Natural killer cell (primary cell): ENCODE measurements around the gene SLC25A42. TPM values are rescaled to one million over a fixed set of nuclear protein-coding genes. Genes with fewer than 3 reads are reported as not detected.

Source experiments
- ATAC-seq, 3 donors: fragments of 150-1000 bp in 2 of 3; fragments of 200-7000 bp in 1 of 3; cut with Tn5 transposase; 1 replicate in 1 of 3; 2 replicates in 2 of 3; pipeline ENCODE4 v1.10.0; 2021; ENCODE audit warnings: mild to moderate bottlenecking in 2 of 3, moderate library complexity in 2 of 3
- DNase-seq, 2 donors: peaks; one replicate each; pipeline versions ENCODE4 v3.0.0 to v3.0.0-alpha.2; 2013 to 2021; ENCODE audit warnings: mixed read lengths in 1 of 2
- H3K27ac ChIP-seq: one replicate; pipeline ENCODE4 v1.5.1; 2013; ENCODE audit warnings: mild to moderate bottlenecking, low read length
- H3K27me3 ChIP-seq: one replicate; pipeline ENCODE4 v1.6.1; 2013; ENCODE audit warnings: low read length; ENCODE audit not compliant: control insufficient read depth, insufficient read depth
- H3K36me3 ChIP-seq: one replicate; pipeline ENCODE4 v1.6.1; 2013; ENCODE audit warnings: low read length; ENCODE audit not compliant: control insufficient read depth, insufficient read depth
- H3K4me1 ChIP-seq: one replicate; pipeline ENCODE4 v1.6.1; 2013; ENCODE audit warnings: low read length; ENCODE audit not compliant: control insufficient read depth, insufficient read depth
- H3K4me3 ChIP-seq: one replicate; pipeline ENCODE4 v1.5.1; 2013; ENCODE audit warnings: low read length
- H3K9me3 ChIP-seq: one replicate; pipeline ENCODE4 v1.6.1; 2013; ENCODE audit warnings: low read length; ENCODE audit not compliant: control insufficient read depth, insufficient read depth
- H3K27ac Mint-ChIP-seq, 2 donors: one replicate each; pipeline ENCODE4 v1.8.0; 2022; ENCODE audit warnings: mild to moderate bottlenecking in 2 of 2, mixed read lengths in 2 of 2, moderate library complexity in 1 of 2
- H3K27me3 Mint-ChIP-seq, 2 donors: one replicate each; pipeline ENCODE4 v1.8.0; 2022; ENCODE audit warnings: low read depth in 2 of 2, mixed read lengths in 2 of 2
- H3K36me3 Mint-ChIP-seq: one replicate; pipeline ENCODE4 v1.8.0; 2022; ENCODE audit warnings: mixed read lengths
- H3K4me1 Mint-ChIP-seq, 2 donors: one replicate each; pipeline ENCODE4 v1.8.0; 2022; ENCODE audit warnings: mixed read lengths in 2 of 2
- H3K4me3 Mint-ChIP-seq: one replicate; pipeline ENCODE4 v1.8.0; 2022; ENCODE audit warnings: mild to moderate bottlenecking, moderate library complexity, mixed read lengths
- H3K9me3 Mint-ChIP-seq, 2 donors: one replicate each; pipeline ENCODE4 v1.8.0; 2022; ENCODE audit warnings: mixed read lengths in 2 of 2
- WGBS: methylation state at CpG from one replicate; pipeline ENCODE4 v1.1.7; 2013; ENCODE audit warnings: missing lambda C conversion rate; ENCODE audit not compliant: insufficient coverage; 5-methylcytosine and 5-hydroxymethylcytosine counted together
- intact Hi-C: fragments of 100-400 bp; cut with micrococcal nuclease; formaldehyde crosslinking; loops from one replicate; pipeline ENCODE4 v1.14.2; 2022
- total RNA-seq, 4 donors: library from RNA; stranded (reverse); fragments of 120-200 nt in 1 of 4; gene quantifications; one replicate each; pipeline versions ENCODE4 v1.2.3 to v1.2.4, GENCODE V29; 2013 to 2022
- TF ChIP-seq, protein P1 (sequence below): fragments of 200-600 bp; IDR thresholded peaks from one replicate; pipeline ENCODE4 v1.8.0; 2022; ENCODE audit warnings: antibody characterized with exemption

The SLC25A42 gene
- total RNA-seq, 3 donors from 2014 or later (not counting 1 experiment from before 2014, with no cell fraction given), result 34.6 to 50.3 (median 41.8) TPM

DNA sequence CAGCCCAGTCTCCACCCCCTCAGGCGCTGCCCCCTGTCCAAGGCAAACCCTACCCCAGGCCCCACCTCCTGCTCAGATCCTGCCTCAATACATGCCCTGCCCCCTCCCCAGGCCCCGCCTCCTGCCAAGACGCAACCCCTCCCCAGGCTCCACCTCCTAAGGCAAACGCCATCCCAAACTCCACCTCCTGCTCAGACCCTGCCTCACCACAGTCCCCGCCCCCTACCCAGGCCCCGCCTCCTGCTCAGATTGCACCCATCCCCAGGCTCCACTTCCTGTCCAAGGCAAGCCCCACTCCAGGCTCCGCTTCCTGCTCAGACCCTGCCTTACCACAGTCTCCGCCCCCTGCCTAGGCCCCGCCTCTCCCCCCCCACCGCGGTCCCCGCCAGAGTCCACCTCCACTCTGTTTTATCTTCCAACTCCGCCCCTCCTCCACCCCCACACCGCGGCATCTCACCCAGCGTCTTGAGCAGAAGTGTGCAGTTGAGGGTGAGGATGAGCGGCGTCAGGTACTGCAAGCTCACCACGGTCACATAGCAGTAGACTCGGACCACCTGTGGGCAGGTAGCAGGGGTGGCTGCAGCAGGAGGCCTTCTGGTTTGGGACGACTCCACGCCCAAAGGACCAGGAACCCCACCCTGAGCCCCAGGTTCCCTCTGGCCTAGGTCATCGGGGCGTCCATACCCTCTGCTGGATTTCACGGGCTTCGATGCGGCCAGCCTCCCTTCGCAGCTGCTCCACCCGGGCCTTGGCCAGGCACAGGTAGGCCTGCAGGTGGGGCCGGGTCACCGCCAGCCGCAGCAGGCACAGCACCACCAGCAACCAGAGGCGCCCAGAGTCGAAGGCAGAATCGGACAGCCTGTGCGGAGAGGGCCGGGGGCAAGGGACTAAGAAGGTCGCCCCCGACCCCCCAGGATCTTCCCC lies 56.8 kb downstream of the SLC25A42 start:
- ATAC-seq, result peak in 1 of 3 donors; percentile 25
- peaks cover 0 to 5% of the 10 kb centered on the region in 2 donors for H3K4me1 Mint-ChIP-seq
- Histone ChIP-seq H3K27ac (no peak overlapping the region), H3K9me3 (no peaks in the 10 kb centered on the region), H3K4me3 (no peak overlapping the region), H3K36me3 (peaks cover 6% of the 10 kb centered on the region), H3K27me3 (no peaks in the 10 kb centered on the region), H3K4me1 (no peaks in the 10 kb centered on the region)
- H3K4me3 Mint-ChIP-seq, result no peak overlapping the region
- TF ChIP-seq, protein P1, sequence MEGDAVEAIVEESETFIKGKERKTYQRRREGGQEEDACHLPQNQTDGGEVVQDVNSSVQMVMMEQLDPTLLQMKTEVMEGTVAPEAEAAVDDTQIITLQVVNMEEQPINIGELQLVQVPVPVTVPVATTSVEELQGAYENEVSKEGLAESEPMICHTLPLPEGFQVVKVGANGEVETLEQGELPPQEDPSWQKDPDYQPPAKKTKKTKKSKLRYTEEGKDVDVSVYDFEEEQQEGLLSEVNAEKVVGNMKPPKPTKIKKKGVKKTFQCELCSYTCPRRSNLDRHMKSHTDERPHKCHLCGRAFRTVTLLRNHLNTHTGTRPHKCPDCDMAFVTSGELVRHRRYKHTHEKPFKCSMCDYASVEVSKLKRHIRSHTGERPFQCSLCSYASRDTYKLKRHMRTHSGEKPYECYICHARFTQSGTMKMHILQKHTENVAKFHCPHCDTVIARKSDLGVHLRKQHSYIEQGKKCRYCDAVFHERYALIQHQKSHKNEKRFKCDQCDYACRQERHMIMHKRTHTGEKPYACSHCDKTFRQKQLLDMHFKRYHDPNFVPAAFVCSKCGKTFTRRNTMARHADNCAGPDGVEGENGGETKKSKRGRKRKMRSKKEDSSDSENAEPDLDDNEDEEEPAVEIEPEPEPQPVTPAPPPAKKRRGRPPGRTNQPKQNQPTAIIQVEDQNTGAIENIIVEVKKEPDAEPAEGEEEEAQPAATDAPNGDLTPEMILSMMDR, result no peak
- H3K27me3 Mint-ChIP-seq, result no peaks in the 10 kb centered on the region
- 94% methylated on average over 32 of the region's 39 CpGs for WGBS
- H3K9me3 Mint-ChIP-seq, result peaks cover 5 to 6% of the 10 kb centered on the region in 2 donors
- peaks cover 16% of the 10 kb centered on the region for H3K36me3 Mint-ChIP-seq
- no peak for DNase-seq
- intact Hi-C loops, result no loop called here
- H3K27ac Mint-ChIP-seq, result no peak overlapping the region

DNA sequence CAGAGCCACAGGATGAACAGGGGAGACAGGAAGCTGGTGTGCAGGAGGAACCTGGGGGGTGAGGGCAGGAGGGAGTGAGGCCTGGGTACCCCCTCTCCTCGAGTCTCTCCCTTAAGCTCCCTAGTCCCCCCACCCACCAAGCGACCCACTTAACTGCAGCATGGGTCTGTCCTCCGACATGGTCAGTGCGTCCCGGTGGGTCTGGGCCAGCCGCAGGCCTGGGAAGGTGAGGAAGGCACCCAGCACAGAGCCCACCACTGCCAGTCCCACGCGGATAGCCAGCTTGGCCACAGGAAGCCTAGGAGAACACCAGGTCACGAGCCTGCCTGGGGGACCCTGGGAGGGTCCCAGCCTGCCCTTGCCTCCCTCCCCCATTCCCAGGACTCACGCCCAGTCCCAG lies 57.6 kb downstream of the SLC25A42 start:
- no peak for ATAC-seq
- no peak overlapping the region for H3K4me3 Mint-ChIP-seq
- intact Hi-C loops, result no loop called here
- no peaks in the 10 kb centered on the region for H3K27me3 Mint-ChIP-seq
- Histone ChIP-seq H3K27me3 (no peaks in the 10 kb centered on the region), H3K4me1 (no peaks in the 10 kb centered on the region), H3K4me3 (no peak overlapping the region), H3K9me3 (no peaks in the 10 kb centered on the region), H3K36me3 (peaks cover 6% of the 10 kb centered on the region), H3K27ac (no peak overlapping the region)
- no peaks in the 10 kb centered on the region for H3K4me1 Mint-ChIP-seq
- peaks cover 16% of the 10 kb centered on the region for H3K36me3 Mint-ChIP-seq
- TF ChIP-seq, protein P1, result no peak
- H3K27ac Mint-ChIP-seq, result no peak overlapping the region
- H3K9me3 Mint-ChIP-seq, result peaks cover 5 to 6% of the 10 kb centered on the region in 2 donors
- no peak for DNase-seq
- WGBS, result 94% methylated on average over 10 of the region's 10 CpGs

DNA sequence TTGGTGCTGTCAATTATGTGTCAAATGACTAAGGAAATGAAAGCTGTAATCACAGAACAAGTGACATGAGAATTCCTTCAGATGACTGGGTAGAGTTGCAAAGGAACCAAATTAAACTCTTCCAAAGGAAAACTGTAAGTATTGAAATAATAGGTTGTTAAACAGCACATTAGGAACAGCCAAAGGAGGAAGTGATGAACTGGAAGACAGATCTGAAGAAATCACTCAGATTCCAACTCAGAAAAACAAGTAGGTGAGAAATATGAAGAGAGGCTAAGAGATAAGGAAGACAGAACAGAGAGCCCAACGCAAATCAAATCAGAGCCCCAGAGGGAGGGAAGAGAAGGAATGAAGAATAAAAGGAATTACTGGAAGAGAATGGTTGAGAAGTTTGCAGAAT lies 59.1 kb downstream of the SLC25A42 start:
- no peak overlapping the region for H3K4me3 ChIP-seq
- TF ChIP-seq, protein P1, result no peak
- DNase-seq, result no peak
- no peak overlapping the region for H3K27ac Mint-ChIP-seq
- H3K9me3 Mint-ChIP-seq, result peaks cover 5 to 6% of the 10 kb centered on the region in 2 donors
- intact Hi-C loops, result no loop called here
- H3K27ac ChIP-seq, result no peak overlapping the region
- no peaks in the 10 kb centered on the region for H3K4me1 Mint-ChIP-seq
- 100% methylated on average over 1 of the region's 1 CpG for WGBS
- no peaks in the 10 kb centered on the region for H3K27me3 Mint-ChIP-seq
- ATAC-seq, result no peak
- H3K4me1 ChIP-seq, result no peaks in the 10 kb centered on the region
- H3K4me3 Mint-ChIP-seq, result no peak overlapping the region
- peaks cover 16% of the 10 kb centered on the region for H3K36me3 Mint-ChIP-seq
- no peaks in the 10 kb centered on the region for H3K9me3 ChIP-seq
- no peaks in the 10 kb centered on the region for H3K27me3 ChIP-seq
- peaks cover 6% of the 10 kb centered on the region for H3K36me3 ChIP-seq
